GM21717 (cell line): Measurements from ENCODE around the gene GABARAPL2.

Experiments used
- ATAC-seq: cut with Tn5 transposase; IDR thresholded peaks from one replicate; pipeline ENCODE4 v1.9.1; 2021; ENCODE audit warnings: mild to moderate bottlenecking, moderate library complexity; ENCODE audit not compliant: unreplicated experiment

The GABARAPL2 gene

DNA sequence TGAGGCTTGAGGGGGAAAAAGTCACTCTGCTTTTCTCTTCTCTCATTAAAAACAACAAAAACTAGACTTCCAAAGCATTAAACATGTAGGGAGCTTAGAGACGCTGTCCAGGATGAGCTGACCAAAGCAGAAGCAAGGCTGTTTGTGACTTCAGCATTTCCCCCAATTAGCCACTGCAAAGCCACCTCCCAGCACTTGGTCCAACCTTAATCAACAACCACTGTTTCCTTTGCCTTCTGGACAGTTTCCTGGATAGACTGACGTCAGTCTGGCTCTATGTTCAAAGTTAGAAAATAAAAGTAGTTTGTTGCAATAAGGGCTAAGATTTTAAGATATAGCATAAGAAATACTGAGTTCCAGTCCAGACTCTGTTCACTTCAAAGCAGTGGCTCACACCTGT is 13.2 kb upstream of the GABARAPL2 start:
- ATAC-seq: no peak

DNA sequence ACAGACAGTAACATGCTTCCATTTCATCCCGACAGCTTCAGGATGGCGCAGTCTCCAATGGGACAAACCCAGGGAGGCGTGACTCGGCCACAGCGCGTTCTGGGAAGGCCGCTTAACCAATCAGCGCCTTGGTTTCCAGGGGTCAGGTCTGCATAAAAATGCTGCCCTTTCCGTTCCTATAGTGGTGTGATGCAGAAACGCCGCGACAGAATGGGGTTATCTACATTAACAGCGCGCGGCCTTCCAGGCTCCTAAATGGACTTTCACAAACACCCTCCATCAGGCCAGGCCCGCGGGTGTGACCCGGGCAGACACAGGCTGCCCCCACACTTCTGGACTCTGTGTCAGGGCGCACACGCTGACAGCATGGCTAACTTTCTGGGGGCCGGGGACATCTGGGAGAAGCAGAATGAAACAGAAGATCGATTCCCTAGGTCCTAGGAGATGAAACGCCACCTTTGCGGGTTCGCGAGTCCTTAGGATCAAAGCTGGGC is 10.9 kb upstream of the GABARAPL2 start:
- peak; percentile 22 for ATAC-seq

DNA sequence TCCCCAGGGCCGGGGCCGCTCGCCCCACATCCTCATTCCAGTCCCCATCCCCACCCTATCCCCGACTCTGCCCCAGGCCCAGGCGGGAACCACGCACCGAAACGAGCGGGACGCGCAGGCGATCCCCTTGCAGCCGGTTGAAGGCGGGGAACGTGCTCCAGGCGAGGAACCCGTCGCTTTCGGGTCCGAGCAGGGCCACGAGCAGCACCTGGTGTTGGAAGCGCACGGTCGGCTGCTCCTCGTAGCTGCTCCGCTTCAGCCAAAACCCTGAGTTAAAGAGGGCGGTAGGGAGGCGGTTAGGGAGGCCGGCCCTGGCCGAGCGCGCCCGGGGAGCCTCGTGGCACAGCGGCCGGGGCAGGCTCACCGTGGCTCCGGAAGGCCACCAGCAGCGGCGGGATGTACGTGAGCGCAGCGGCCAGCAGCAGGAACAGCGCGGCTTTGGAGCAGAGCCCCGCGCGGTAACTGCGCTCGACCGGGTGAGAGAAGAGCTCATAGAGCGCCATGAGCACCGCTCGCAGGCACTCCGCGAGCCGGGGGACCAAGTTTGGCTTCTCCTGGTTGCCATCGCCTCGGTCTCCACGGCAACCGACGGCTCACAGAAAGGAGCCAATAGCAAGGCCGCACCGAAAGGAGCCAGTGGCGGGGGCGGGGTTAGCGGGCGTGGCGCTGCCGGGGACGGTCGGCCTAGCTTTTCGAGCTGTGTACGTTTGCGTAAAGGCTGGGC is 10.3 kb upstream of the GABARAPL2 start, which contains the start of gene TMEM231:
Gene TMEM231, minus strand, starts transcription at position 546 of the 724 bp plus-strand sequence. Its CDS starts 43 bp downstream, at position 503.
- ATAC-seq: peak; percentile 96

DNA sequence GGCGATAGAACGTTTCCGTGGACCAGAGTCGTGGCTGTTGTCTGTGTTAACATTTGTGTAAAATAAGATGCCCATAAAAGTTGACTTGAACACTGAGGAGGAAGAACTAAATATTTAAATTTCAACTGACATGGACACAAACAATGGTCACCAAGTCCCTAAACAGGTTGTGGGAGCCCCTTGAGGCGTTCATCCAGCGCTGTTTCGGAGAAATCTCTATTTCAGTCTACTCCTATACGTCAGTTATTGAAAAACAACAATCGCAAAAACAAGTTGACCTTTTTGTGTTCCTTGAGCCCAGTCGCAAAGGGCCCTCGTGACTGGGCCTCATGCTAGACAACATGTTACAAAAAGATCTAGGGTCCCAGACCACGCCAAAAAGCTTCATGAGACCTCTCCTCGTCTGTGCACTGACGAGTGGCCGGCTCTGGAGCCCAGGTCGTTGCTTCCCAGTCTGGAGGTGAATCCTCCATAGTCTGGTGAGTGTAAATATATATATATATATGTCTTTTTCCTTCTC is 9.7 kb upstream of the GABARAPL2 start:
- ATAC-seq: no peak

DNA sequence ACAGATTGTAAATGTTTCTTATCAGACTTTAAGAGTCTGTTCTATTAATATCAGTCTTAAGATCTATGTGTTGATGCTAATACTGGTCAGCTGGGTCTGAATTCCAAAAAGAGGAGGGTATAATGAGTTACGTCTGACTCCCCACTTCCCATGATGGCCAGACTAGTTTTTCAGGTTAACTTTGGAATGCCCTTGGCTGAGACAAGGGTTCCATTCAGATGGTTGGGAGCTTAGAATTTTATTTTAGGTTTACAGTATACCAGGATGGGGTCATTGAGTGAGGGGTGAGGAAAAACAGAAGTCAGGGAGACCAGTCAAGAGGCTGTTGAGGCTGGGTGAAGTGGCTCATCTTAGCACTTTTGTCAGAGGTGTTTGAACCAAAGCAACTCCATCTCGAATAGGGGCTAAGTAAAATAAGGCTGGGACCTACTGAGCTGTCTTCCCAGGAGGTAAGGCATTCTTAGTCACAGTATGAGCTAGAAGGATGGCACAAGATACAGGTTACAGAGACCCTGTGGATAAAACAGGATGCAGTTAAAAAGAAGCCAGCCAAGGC is 7.3 kb upstream of the GABARAPL2 start:
- no peak for ATAC-seq

DNA sequence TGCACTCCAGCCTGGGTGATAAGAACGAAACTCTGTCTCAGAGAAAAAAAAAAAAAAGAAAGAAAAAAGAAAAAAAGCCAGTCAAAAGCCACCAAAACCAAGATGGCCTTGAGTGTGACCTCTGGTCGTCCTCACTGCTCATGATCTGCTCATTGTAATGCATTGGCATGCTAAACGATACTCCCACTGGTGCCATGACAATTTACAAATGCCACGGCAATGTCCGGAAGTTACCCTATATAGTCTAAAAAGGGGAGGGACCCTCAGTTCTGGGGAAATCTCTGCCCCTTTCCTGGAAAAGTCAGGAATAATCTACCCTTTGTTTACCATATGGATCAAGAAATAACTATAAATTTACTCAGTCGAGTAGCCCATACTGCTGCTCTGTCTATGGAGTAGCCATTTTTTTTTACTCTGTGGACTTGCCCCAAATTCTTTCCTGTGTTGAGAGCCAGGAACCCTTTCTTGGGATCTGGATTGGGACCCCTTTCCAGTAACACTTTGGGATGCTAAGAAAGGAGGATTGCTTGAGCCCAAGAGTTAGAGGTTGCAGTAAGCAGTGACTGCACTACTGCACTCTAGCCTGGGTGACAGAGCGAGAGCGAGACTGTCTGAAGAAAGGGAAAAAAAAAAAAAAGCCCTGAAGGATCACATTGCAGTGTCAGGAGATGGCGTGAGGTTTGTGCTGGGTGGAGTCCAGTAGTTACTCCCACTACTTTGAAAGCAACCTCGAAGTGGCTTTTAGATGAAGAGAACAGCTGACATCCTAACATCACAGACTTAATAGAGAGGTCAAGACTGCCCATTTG is 6.4 kb upstream of the GABARAPL2 start:
- ATAC-seq: no peak

DNA sequence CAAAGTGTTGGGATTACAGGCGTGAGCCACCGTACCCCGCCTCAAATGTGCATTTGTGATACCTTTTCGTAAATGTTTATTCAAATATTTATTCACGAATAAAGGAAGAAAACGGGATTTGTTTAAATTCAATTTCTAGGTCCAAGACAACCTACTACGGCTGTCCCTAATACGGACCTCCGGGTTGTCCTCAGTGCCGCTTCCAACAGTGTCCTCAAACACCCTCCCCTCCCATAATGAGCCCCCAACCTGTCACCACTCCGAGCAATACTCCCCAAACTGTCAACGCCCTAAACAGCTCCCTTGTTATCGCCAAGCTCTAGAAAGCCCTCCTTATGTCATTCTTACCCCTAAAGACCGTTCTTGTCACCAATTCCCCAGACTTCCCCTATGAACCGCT is 539 bp upstream of the GABARAPL2 start:
- ATAC-seq: peak; percentile 12

DNA sequence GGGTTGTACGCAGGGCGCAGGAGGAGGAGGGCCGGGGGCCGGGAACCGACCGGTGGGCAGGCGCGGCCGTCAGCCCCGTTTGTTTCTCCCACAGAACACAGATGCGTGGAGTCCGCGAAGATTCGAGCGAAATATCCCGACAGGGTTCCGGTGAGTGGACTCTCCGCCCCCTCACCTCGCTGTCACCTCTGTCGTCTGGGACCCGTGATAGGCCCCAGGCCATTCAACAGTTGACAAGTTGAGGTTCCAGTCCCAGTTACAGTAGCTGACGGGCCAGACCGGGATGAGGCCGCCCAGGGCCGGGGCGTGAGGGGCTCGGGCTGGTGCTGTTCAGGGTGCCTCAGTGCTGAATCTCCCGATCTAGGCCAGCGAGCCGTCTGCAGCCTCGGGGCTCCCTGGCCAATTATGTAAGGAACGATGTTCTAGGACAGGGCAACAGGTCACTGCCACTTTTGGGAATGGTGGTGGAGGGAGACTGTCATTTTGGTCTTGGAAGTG is 628 bp downstream of the GABARAPL2 start:
- no peak for ATAC-seq

DNA sequence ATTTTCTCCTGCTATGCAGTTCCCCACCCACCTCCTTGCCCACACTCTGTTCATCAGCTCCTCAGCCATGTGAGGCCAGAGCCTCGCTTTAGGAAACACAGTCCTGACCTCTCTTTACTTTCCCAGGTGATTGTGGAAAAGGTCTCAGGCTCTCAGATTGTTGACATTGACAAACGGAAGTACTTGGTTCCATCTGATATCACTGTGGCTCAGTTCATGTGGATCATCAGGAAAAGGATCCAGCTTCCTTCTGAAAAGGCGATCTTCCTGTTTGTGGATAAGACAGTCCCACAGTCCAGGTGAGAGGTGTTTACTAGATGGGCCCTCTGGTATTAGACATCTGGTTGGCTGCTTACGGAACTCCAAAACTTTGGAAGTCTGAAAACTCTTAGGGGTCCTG is 1.7 kb downstream of the GABARAPL2 start:
- ATAC-seq: no peak

DNA sequence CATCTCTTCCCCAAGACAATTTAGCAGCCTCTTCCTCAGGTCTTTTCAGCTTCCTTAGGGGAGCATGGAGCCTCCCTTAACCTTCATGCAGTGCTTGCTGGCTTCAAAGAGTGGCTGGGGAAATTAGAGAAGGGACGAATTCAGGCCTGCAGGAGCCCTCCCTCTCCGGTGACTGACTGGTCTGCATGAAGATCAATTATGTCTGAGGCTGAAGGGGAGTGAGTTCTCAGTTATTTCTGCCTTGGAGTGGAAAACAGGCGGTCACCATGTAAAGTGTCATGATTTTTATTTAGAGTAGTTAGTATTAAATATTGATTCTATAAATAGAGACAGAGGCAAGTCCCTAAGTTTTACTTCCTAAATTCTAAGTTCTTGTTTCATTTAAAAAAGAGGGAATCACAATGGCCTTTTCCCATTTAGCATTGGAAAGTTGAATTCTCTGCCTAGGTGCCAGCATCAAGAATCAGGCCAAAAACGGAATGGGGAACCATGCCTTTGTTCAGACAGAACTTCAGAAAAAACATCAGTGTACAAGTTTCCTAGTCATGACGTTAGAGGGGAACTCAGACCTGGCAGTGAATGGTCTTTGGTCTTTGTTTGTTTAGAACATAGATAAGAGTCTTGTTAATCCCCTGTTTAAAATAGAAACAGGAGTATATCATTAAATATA is 4.4 kb downstream of the GABARAPL2 start:
- no peak for ATAC-seq

DNA sequence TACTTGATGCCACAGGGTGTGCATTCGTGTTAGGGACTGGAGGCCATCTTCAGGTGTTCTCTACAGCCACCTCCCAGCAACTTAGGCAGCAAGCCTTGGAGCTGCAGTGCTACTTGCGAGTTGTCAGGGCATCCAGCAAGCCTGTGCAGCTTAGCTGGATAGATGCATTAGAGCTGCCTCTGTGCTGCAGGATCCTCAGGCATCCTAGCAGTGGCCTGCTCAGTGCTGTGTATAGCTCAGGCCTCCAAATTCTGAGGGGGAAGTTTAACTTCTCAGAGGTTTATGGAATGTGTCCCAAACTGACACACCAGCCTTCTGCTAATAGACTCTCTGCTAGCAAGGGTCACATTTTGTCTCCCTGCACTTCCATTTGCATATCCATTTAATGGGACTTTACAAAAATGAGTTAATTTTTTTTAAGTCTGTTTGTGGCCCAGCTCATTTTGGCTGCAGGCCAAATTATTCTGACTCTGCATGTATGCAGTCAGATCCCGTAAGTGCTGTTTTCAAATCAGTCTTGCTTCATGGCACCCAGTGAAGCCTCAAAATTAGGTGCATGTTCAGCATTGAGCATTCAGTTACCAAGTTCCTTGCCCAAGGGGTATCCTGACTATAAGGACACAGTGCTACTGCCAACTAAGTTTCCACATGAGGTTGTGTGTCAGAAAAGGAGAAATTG is 6.8 kb downstream of the GABARAPL2 start:
- no peak for ATAC-seq

DNA sequence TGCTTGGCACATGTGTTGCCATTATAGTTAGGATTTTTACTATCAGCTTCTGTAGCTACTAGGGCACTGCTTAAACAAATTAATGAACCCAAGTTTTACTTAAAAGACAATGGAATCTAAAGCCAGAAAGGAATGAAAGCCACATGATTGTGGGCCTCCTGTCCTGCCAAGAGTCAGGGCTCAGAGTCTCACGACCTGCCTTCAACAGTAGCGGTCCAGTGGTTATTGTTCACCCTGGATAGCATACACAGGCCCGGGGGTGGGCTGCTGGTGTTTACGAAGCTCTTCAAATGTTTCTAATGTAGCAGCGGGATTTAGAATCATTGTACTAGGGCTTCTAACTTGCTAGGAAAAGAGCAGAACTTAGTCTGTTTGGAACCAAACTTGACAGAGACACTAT is 7.8 kb downstream of the GABARAPL2 start:
- ATAC-seq: no peak

DNA sequence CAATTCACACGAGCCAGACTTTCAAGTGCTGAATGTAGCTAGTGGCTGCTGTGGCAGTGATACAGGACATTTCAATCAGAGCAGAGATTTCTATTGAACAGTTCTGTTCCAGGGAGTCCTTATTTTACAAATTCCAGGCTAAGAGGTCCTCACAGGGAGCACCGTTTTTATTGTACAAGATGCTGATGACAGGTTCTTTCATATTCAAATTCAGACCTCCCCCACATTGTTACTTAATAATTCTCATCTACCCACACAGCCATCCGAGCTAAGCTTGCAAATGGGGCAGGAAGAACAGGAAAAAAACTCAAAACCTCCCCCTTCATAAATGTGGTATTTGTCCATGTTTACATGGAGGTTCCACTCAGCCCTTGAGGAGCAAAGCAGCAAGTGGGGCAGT is 9.8 kb downstream of the GABARAPL2 start:
- ATAC-seq: peak; percentile 3

DNA sequence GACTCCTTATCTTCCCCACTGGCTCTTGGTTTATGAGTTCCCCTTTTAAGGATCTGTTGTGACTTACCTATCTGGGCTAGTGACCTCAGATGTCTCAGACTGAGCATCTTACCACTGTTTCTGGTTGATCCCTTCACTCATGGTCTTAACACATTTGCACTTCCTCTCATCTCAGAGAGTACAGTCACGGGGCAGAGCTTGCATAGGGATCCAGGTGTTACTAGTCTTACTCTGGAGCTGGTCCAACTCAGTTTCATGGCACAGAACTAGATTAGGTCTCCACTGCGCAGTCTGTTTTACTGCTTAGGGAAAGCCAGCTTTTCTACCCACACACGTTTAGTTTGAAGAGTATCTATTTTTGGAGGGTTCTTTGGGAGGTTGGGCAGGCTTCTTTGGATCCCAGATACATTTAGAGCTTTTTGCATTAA is 10.2 kb downstream of the GABARAPL2 start:
- peak; percentile 79 for ATAC-seq

DNA sequence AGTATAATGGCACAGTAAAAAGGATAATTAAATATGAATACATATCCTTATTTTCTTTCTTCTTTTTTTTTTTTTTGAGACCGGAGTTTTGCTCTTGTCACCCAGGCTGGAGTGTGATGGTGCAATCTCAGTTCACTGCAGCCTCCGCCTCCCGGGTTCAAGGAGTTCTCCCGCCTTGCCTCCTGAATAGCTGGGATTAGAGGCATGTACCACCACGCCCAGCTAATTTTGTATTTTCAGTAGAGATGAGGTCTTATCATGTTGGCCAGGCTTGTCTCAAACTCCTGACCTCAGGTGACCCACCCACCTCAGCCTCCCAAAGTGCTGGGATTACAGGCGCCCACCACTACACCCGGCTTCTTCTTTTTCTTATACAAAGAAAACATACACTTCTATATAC is 12.0 kb downstream of the GABARAPL2 start:
- no peak for ATAC-seq

DNA sequence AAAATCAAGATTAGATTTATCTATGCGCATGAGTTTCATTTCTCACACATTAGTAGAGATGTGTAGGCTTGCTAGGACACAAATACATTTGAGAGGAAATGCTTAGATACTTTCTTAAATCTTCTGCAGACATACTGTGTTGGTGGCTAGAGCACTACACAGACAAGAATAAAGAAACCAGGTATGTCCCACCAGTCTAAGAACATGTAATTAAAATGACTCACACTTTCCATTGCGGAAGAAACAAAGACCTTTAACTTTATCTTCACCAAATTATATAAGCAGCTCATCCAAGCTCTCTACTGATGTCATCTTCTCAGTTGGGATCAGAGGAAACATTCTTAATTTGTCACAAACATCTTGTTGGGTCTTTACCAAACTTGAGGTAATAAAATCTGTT is 12.5 kb downstream of the GABARAPL2 start:
- no peak for ATAC-seq

DNA sequence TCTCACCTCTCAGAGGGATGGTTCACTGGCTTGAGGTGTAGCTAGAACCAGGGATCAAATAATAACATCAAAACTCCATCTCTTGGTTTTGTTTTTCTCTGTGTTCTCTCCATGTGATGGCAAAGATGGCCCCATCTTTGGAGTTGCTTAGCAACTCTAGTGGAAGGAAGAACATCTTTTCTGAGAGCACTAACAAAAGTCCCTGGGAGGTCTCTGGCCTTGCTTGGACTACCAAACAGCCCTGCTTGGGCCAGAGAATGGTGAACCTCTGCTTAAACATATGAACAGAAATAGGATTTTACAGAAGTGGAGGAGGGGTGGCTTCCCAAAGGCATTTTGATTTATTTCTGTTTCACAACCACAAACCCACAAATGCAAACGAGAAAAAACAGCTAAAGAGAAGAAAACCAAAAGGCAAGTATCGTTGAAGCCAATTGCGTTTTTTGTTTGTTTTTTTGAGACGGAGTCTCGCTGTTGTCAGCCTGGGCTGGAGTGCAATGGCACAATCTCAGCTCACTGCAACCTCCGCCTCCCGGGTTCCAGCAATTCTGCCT is 13.2 kb downstream of the GABARAPL2 start:
- no peak for ATAC-seq

DNA sequence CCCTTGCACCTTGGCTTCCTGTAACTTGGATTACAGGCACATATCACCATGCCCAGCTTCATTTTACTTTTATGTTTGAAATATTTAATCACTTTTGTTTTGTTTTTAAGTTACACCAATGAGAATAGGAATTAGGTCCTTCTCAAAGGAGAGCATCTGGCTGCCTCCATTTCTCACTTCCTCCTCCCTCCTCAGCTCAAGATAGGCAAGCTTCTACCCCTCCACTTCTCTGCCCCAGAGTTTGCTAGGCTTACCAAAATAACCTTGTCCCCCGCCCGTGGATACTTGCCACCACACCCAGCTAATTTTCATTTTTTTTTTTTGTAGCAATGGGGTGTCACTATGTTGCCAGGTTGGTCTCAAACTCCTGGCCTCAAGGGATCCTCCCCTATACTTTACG is 17.9 kb downstream of the GABARAPL2 start:
- no peak for ATAC-seq

DNA sequence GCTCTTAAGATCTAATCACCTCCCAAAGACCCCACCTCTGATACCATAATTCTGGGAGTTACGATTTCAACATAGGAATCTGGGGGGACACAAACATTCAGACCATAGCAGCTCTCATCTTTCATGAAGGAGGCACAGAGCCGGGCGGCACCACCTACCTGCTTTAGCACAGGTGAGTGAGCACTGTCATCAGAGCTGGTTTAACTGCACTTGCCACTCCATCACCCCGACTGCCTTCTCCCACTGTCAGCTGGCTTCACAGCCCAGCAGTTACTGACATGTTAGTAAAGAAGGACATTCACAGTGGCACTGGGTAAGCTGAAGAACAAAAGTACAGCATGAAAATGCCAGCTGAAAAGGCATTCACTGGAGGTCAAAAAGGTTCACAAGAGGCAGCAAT is 22.5 kb downstream of the GABARAPL2 start:
- ATAC-seq: no peak

DNA sequence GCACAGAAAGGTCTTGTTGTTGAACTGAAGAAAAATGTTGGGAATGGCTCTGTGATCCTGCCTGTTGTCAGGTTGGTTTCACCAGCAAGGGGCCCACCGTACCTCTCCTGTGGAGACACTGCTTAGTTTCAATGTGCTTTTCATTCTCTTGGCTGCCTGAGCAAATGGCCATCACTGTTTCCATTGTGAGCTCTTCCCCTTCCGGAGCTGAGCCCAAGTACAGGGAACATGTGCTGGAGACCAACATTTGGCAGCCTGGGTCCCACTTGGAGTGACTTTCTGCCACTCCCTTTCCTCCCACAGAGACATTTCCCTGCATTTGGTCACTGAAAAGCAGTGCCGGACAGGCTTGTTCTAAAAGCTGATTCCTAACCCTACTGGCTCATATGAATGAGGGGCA is 23.1 kb downstream of the GABARAPL2 start:
- ATAC-seq: no peak
